OCI-LY3 (cell line): Measurements from ENCODE around the gene SMO.
"Not testable (repeated sequence)": the region's sequence is repeated elsewhere in the genome, so short reads cannot be mapped to it uniquely, and the experiment has no call there.

ENCODE experiments used
- CTCF ChIP-seq: fragments of 200-600, 300-600 bp; sonication (generic); IDR thresholded peaks from 2 replicates; pipeline ENCODE4 v1.5.1; 2014; ENCODE audit warnings: antibody characterized with exemption, low read length, low read depth
- EZH2phosphoT487 ChIP-seq: fragments of 200-600 bp; shearing (Covaris generic); IDR thresholded peaks from 2 replicates; pipeline ENCODE4 v1.6.1; 2018; ENCODE audit warnings: antibody characterized with exemption, mixed run types, low read depth

- TF ChIP-seq CTCF, EZH2phosphoT487: not testable (repeated sequence)
Observed at GRCh38 chr7:129252603-129253002, 64.2 kb downstream of the SMO start.
